Measurements from ENCODE around the gene MTX3. TPM values are rescaled to one million over a fixed set of nuclear protein-coding genes. Genes with fewer than 3 reads are reported as not detected.
A peak's percentile ranks its signal among the peaks of the same experiment; 100 is the strongest.

Gene MTX3
- polyA plus RNA-seq, 10 donors = 9.3 to 18.5 (median 14.7) TPM

DNA sequence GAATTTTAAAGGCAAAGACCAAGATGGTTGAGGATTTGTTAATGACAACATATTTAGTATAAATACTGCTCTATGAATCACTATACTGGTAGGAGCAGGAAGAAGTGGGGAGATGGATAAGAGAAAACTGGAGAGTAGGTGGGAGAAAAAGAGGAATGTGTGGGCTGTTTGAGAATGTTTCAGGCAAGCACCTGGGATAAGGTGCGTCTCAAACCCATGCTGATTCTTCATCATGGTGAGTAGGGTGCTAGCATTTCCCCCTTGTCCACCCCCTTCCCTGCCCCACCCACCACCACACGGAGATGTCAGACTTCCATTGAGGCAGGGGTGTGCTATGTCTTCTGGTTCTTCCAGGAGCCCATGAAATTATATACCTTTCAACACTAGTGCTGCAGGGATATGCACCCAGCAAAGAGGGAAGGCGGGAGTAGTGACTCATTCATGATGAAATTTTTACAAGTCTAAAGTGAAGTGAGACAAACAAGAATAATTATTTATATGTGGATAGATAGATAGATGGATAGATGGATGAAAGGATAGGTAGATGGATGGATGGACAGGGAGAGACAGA is 54.3 kb downstream of the MTX3 start:
- DNase-seq = no peak

DNA sequence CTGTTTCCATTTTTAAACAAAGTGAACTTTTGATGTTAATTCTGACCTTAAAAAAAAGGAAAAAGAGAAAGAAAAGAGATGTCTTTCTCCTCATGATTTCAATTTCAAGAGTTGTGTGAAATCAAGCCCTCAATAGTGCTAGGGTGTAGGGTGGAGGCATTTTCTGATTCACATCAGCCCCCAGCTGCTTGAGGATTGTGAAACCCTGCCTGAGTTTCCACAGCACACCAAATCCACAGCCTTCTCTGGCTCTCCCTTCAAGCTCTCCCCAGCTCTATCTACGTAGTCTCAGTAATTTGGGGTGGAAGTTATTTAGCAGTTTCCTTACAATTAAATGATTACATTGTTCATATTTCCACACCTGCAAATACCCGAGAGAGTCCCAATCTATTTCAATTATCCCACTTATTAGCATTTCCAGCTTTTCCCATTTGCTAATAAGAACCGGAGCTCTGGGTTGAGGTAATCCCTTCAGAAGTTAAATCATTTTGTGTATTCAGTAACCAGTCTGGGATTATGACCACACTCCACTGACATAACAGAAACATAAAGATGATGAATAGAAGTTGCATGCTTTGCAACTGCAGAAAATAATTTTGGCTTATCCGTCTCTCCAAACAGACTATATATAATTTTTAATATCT is 54.9 kb downstream of the MTX3 start:
- DNase-seq = peak in 1 of 3 donors; percentile 52

DNA sequence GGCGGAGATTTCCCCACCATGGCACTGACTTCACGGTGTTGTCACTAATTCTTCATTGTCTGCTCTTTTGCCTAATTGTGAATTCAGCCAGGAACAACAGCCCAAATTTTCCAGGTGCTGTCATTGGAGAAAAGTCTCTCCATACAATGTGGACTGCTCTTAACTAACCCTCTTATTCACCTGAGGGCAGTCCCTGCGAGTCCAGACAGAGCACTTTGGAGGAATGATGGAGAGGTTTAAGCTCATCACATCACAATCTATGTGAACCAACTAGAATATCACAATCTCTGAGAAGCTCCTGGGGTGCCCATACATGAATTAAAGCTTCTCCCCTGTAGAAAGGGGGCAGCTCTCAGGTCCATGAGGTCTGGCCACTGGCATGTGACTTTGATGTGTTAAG is 56.4 kb downstream of the MTX3 start:
- no peak for DNase-seq

DNA sequence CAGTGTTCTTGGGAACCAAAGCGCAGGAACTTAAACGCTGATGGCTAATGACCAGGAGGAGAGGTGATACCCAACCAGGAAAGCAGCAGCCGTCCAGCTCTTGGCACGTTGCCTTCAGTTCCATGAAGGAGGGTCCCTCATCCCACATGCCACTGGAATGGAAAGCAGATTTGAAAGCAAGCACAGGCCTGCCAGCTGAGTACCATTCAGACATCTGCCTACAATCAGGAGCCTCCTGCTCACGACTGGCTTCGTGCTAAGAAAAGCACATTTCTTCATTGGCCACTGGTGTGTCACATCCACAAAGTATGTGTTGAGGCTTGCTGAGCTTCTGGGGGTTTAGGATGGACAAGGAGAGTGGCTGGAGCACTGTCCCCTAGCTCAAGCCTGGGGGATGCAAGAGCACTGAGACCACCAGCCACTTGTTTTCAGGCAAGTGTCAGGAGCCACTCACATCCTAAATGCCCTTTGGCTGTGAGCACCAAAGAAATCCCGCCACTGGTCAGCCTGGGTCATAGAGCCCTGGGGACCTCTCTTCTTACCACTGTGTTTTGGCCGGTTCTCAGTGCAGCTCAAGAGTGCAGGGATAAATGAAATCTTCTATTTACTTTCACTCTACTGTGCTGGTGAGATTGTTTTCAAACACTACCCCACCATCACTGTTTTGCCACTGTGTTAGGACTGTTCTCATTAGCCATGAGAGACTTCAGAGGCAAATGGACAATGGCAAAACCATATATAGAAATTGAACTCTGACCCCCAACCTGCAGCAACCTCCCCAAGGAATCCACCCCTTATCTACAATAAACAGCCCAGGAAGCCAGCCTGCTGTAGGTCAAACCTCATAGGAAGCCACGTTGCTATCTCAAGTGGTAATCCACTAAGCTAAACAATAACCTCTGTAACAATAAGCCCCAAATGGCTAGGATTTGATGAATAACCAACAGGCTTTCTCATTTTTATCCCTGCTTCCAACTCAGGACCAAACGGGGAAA is 58.3 kb downstream of the MTX3 start:
- no peak for DNase-seq

DNA sequence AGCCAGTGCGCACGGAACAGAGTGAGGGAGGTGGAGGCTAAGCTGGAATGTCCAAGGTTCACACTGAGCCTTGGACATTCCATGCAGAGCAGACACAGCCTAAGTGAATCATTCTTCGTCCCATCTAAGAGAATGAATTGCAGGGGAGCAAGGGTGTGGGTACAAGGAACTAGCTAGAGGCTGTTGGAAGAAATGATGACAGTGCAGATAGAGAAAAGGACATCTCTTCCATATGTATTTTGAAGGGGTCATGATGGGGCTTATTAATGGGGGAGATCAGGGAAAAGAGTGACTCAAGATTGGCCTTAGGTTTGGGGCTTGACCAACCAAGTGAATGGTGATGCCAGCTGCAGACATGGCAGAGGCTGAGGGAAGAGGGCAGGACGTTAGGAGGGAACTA is 59.2 kb downstream of the MTX3 start:
- DNase-seq = no peak

DNA sequence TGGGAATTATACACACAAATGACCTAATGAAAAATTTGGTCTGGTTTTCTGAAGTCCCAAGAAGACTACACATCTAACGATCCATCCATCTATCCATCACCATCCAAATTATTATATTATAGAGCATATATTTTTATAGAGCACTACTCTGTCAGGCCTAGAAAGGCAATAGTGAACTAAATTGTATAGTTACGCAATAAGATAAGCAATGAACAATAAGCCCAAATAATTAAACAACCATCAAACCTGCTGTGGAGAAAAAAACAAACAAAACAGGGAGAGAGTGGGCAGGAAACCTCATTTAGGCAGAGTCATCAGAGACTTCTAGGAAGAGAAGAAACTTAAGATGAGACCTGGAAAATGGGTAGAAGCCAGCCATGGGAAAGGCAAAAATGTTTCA is 59.7 kb downstream of the MTX3 start:
- no peak for DNase-seq

DNA sequence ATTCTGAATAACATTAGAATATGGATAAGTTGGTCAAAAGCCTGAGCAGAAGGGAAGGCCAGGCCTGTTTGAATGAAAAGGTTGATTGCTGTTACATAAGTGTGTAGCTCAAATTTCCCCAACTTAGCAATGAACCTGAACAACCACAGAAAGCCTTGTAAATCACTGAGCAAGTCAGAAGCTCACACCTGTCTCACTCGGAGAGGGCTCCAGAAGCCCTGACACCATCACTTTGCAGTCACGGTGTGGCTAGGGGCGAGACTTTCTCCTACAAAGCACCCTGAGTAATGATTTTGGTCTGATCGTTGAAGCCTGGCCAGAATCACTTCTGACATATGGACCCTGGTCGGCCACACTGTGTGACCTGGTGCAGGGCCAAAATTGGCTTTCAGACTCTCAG is 62.0 kb downstream of the MTX3 start:
- DNase-seq = no peak

Other genes with a start within 250 kb of the MTX3 start
- gene THBS4, start 44.1 kb upstream of the MTX3 start, polyA plus RNA-seq (ENCODE audit: insufficient read length in 10 of 10) = 100 to 1,000 TPM; 107 to 486 (median 299) TPM

Measured in muscle of back (tissue), 11 donors.